Liver (tissue), 9 donors: Measurements from ENCODE around the gene DLEC1. TPM values are rescaled to one million over a fixed set of nuclear protein-coding genes. Genes with fewer than 3 reads are reported as not detected.
"Not testable (repeated sequence)": the region's sequence is repeated elsewhere in the genome, so short reads cannot be mapped to it uniquely, and the experiment has no call there.

ENCODE experiments used
- DNase-seq: peaks from one replicate; pipeline ENCODE4 v3.0.0-alpha.2; 2017; ENCODE audit warnings: low spot score
- H3K27ac ChIP-seq, 2 donors: one replicate each; pipeline ENCODE4 v1.7.0; 2013; ENCODE audit warnings: inconsistent platforms in 2 of 2, low read length in 2 of 2, control low read depth in 1 of 2, low read depth in 1 of 2, mild to moderate bottlenecking in 1 of 2
- H3K27me3 ChIP-seq, 4 donors: one replicate each; pipeline versions ENCODE4 v1.6.1 to v1.7.0; 2013; ENCODE audit warnings: low read length in 3 of 4, inconsistent platforms in 1 of 4, mild to moderate bottlenecking in 1 of 4, moderate library complexity in 1 of 4; ENCODE audit not compliant: control insufficient read depth in 4 of 4, insufficient read depth in 4 of 4
- H3K36me3 ChIP-seq, 4 donors: one replicate each; pipeline versions ENCODE4 v1.6.1 to v1.7.0; 2013; ENCODE audit warnings: low read length in 3 of 4, mild to moderate bottlenecking in 3 of 4, low read depth in 1 of 4, moderate library complexity in 1 of 4; ENCODE audit not compliant: control insufficient read depth in 4 of 4, insufficient read depth in 3 of 4
- H3K4me1 ChIP-seq, 4 donors: one replicate each; pipeline versions ENCODE4 v1.6.1 to v1.7.0; 2013; ENCODE audit warnings: low read length in 3 of 4, mild to moderate bottlenecking in 3 of 4, moderate library complexity in 1 of 4; ENCODE audit not compliant: control insufficient read depth in 4 of 4, insufficient read depth in 4 of 4
- H3K4me3 ChIP-seq, 3 donors: one replicate each; pipeline versions ENCODE4 v1.6.1 to v1.7.0; 2013; ENCODE audit warnings: low read length in 3 of 3, control low read depth in 1 of 3, low read depth in 1 of 3, mild to moderate bottlenecking in 1 of 3
- H3K9ac ChIP-seq, 2 donors: one replicate each; pipeline ENCODE4 v1.7.0; 2013; ENCODE audit warnings: low read length in 2 of 2, mild to moderate bottlenecking in 2 of 2, moderate library complexity in 2 of 2, control low read depth in 1 of 2, low read depth in 1 of 2
- H3K9me3 ChIP-seq, 4 donors: one replicate each; pipeline versions ENCODE4 v1.6.1 to v1.7.0; 2013; ENCODE audit warnings: low read length in 3 of 4; ENCODE audit not compliant: control insufficient read depth in 4 of 4
- EGR1 ChIP-seq, 2 donors: IDR thresholded peaks; 2 replicates each; pipeline ENCODE4 v1.6.1; 2016 to 2018; ENCODE audit warnings: antibody characterized with exemption in 2 of 2, low read depth in 2 of 2
- FOXA1 ChIP-seq: IDR thresholded peaks from 2 replicates; pipeline ENCODE4 v1.6.1; 2016; ENCODE audit warnings: antibody characterized with exemption
- GABPA ChIP-seq, 2 donors: IDR thresholded peaks in 1 of 2; conservative IDR thresholded peaks in 1 of 2; 2 replicates each; pipeline ENCODE4 v1.6.1; 2016; ENCODE audit warnings: antibody characterized with exemption in 2 of 2, mild to moderate bottlenecking in 1 of 2, moderate library complexity in 1 of 2
- HNF4G ChIP-seq: IDR thresholded peaks from 2 replicates; pipeline ENCODE4 v1.6.1; 2016; ENCODE audit warnings: antibody characterized with exemption
- JUND ChIP-seq, 2 donors: IDR thresholded peaks; 2 replicates each; pipeline ENCODE4 v1.6.1; 2016; ENCODE audit warnings: antibody characterized with exemption in 2 of 2
- NR2F2 ChIP-seq: IDR thresholded peaks from 2 replicates; pipeline ENCODE4 v1.6.1; 2016; ENCODE audit warnings: antibody characterized with exemption
- RAD21 ChIP-seq, 2 donors: IDR thresholded peaks; 2 replicates each; pipeline ENCODE4 v1.6.1; 2016; ENCODE audit warnings: antibody characterized with exemption in 2 of 2, mild to moderate bottlenecking in 2 of 2
- RXRA ChIP-seq, 2 donors: IDR thresholded peaks; 2 replicates each; pipeline ENCODE4 v1.6.1; 2017 to 2018; ENCODE audit warnings: antibody characterized with exemption in 2 of 2, mild to moderate bottlenecking in 1 of 2
- SP1 ChIP-seq: IDR thresholded peaks from 2 replicates; pipeline ENCODE4 v1.6.1; 2018; ENCODE audit warnings: antibody characterized with exemption, mild to moderate bottlenecking
- YY1 ChIP-seq: IDR thresholded peaks from 2 replicates; pipeline ENCODE4 v1.6.1; 2016; ENCODE audit warnings: antibody characterized with exemption, mild to moderate bottlenecking
- WGBS: extraction: QIAGEN DNeasy Blood & Tissue Kit; methylation state at CpG from one replicate; pipeline ENCODE4 v1.1.7; 2013; 5-methylcytosine and 5-hydroxymethylcytosine counted together
- polyA plus RNA-seq, 2 donors: library from polyadenylated mRNA; stranded (reverse) in 1 of 2; unstranded in 1 of 2; fragments of 200-250 nt in 1 of 2; fragments of >200 nt in 1 of 2; fragmentation: Nextera tagmentation in 1 of 2; extraction: Ambion mirVana in 1 of 2; gene quantifications; one replicate each; pipeline versions ENCODE4 v1.2.1 to v1.2.3, GENCODE V29; 2013 to 2015
- total RNA-seq, 2 donors: library from RNA; depleted of rRNA; stranded (reverse); fragments of >200 nt; gene quantifications; one replicate each; pipeline ENCODE4 v1.2.3, GENCODE V29; 2014
- TF ChIP-seq, protein P1 (sequence below): fragments of 150-350 bp; IDR thresholded peaks from 2 replicates; pipeline ENCODE4 v1.5.1; 2017; ENCODE audit warnings: improper control_type of control experiment, low read depth, low read length; ENCODE audit not compliant: missing input control
- TF ChIP-seq, protein P2 (sequence below): IDR thresholded peaks from 2 replicates; pipeline ENCODE4 v1.6.1; 2016; ENCODE audit warnings: antibody characterized with exemption, mild to moderate bottlenecking
- donor health status: healthy.
- donor health status: healthy.
- donor health status: healthy.
- donor health status: healthy.
- donor health status: healthy.

The DLEC1 gene
- total and polyA plus RNA-seq, 4 donors, result 0.09 to 0.63 (median 0.30) TPM

DNA sequence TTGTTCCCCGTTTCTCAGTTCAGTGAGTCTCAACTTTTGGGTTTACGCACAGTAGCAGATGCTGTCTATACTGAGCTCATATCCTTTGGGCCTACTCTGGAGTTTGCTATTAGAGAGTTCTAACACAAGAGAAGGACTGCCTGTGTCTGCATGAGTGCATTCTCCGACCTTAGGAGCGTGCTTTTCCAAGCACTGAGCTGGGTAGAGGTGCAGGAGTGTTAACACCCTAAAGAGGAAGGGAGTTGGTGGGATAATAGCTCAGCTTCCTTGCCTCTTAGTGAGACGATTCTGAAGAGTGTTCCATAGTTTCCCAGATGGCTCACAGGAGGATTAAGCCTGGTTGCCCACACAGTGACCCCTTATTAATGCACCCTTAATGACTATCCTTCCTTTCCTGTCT is 119.5 kb downstream of the DLEC1 start (continued):
- TF ChIP-seq, protein P1, sequence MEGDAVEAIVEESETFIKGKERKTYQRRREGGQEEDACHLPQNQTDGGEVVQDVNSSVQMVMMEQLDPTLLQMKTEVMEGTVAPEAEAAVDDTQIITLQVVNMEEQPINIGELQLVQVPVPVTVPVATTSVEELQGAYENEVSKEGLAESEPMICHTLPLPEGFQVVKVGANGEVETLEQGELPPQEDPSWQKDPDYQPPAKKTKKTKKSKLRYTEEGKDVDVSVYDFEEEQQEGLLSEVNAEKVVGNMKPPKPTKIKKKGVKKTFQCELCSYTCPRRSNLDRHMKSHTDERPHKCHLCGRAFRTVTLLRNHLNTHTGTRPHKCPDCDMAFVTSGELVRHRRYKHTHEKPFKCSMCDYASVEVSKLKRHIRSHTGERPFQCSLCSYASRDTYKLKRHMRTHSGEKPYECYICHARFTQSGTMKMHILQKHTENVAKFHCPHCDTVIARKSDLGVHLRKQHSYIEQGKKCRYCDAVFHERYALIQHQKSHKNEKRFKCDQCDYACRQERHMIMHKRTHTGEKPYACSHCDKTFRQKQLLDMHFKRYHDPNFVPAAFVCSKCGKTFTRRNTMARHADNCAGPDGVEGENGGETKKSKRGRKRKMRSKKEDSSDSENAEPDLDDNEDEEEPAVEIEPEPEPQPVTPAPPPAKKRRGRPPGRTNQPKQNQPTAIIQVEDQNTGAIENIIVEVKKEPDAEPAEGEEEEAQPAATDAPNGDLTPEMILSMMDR, result no peak
- TF ChIP-seq JUND (IDR thresholded peaks at IDR 0.05) (no peak), GABPA (IDR thresholded peaks at IDR 0.05 in 1 of 2, conservative IDR thresholded peaks at IDR 0.05 in 1 of 2) (no peak), FOXA1 (no peak), NR2F2 (no peak), EGR1 (IDR thresholded peaks at IDR 0.05; ENCODE audit: low read depth in 2 of 2) (no peak)

DNA sequence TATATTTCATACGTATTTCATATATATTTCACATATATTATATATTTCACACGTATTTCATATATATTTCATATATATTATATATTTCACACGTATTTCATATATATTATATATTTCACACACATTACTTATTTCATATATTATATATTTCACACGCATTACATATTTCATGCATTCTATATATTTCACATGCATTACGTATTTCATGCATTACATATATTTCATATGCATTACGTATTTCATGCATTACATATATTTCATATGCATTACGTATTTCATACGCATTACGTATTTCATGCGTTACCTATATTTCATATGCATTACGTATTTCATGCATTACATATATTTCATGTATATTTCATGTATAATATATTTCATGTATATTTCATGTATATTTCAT is 121.7 kb downstream of the DLEC1 start:
- not testable (repeated sequence) for H3K4me1 ChIP-seq, H3K9me3 ChIP-seq, DNase-seq, H3K4me3 ChIP-seq, H3K9ac ChIP-seq, H3K27me3 ChIP-seq, H3K36me3 ChIP-seq, H3K27ac ChIP-seq
- 95% methylated on average over 11 of the region's 11 CpGs for WGBS

DNA sequence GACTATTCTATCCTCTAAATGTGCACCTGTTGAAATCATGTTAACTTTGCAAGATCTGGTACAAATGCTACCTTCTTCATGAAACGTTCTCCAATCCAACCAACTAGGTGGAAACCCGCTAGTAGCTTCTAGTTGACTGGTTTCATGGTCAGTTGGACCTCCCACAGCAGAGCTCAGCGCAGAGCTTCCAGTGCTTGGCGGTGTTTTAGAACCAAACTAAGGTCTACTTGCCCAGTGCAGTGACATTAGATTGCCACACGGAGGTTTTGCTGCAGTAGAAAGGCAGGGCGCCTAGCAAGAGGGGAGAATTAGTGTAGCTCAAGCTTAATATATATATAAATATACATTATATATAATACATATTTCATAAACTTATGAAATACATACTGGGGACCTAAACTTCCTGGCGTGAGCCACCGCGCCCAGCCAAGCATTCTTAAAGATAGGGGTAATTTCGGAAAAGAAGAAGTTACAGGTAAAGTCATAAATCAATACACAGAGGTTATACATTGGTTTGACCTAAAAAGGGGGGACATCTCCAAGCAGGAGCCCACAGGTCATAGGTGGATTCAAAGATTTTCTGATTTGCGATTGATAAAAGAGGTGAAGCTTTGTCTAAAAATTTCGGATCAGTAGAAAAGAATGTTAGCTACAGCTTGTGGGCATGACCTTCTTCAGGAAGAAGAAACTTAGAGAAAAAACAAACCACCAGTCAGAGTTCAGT is 124.3 kb downstream of the DLEC1 start:
- Histone ChIP-seq H3K9me3 (no peaks in the 10 kb centered on the region), H3K9ac (no peak overlapping the region), H3K4me1 (peaks cover 2 to 11% (median 9%) of the 10 kb centered on the region in 4 donors), H3K27ac (peak overlapping the region in 1 of 2 donors; percentile 94), H3K4me3 (no peak overlapping the region), H3K27me3 (no peaks in the 10 kb centered on the region), H3K36me3 (no peaks in the 10 kb centered on the region)
- WGBS, result 92% methylated on average over 12 of the region's 12 CpGs
- no peak for DNase-seq
- TF ChIP-seq YY1, result no peak

DNA sequence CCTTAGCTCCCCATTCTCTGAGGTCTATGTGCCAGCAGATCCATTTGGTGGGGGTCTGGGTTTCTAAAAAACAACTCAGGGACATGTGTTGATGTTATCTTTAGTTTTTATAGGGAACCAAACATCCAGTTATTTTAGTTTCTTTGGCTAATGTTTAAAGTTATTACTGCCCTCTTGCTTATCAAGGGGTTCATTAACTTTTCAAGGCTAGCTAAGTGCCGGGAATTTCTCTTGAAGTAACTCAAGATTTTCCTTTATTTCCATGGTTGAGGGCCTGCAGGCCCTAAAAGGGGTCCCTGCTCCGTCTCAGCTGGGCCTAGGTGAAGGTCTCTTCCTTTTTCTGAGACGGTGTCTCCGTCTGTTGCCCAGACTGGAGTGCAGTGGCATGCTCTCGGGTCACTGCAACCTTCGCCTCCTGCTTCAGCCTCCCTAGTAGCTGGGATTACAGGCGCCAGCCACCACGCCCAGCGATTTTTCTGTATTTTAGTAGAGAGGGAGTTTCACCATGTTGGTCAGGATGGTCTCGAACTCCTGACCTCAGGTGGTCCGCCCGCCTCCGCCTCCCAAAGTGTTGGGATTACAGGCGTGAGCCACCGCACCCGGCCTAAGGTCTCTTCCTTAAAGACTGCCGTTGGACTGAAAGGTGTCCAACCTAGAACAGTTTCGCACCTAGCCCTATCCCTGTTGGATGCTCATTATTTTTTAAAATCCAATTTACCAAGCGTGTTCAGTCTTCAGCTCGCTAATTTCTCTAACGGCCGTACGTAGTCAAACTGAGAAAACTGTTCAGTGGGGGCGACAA is 125.0 kb downstream of the DLEC1 start:
- TF ChIP-seq SP1 (no peak), JUND (IDR thresholded peaks at IDR 0.05) (no peak), YY1 (no peak), RXRA (IDR thresholded peaks at IDR 0.05) (no peak), NR2F2 (no peak), HNF4G (no peak), GABPA (IDR thresholded peaks at IDR 0.05 in 1 of 2, conservative IDR thresholded peaks at IDR 0.05 in 1 of 2) (no peak), RAD21 (IDR thresholded peaks at IDR 0.05) (no peak), FOXA1 (no peak), EGR1 (IDR thresholded peaks at IDR 0.05; ENCODE audit: low read depth in 2 of 2) (no peak)
- TF ChIP-seq, protein P2, sequence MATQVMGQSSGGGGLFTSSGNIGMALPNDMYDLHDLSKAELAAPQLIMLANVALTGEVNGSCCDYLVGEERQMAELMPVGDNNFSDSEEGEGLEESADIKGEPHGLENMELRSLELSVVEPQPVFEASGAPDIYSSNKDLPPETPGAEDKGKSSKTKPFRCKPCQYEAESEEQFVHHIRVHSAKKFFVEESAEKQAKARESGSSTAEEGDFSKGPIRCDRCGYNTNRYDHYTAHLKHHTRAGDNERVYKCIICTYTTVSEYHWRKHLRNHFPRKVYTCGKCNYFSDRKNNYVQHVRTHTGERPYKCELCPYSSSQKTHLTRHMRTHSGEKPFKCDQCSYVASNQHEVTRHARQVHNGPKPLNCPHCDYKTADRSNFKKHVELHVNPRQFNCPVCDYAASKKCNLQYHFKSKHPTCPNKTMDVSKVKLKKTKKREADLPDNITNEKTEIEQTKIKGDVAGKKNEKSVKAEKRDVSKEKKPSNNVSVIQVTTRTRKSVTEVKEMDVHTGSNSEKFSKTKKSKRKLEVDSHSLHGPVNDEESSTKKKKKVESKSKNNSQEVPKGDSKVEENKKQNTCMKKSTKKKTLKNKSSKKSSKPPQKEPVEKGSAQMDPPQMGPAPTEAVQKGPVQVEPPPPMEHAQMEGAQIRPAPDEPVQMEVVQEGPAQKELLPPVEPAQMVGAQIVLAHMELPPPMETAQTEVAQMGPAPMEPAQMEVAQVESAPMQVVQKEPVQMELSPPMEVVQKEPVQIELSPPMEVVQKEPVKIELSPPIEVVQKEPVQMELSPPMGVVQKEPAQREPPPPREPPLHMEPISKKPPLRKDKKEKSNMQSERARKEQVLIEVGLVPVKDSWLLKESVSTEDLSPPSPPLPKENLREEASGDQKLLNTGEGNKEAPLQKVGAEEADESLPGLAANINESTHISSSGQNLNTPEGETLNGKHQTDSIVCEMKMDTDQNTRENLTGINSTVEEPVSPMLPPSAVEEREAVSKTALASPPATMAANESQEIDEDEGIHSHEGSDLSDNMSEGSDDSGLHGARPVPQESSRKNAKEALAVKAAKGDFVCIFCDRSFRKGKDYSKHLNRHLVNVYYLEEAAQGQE, result no peak
- TF ChIP-seq, protein P1, result no peak
- H3K9me3 ChIP-seq, result no peaks in the 10 kb centered on the region
- peak overlapping the region; percentile 16 to 64 (median 41) for H3K4me3 ChIP-seq
- H3K36me3 ChIP-seq, result no peaks in the 10 kb centered on the region
- H3K9ac ChIP-seq, result peak overlapping the region; percentile 45 to 82
- no peak for DNase-seq
- WGBS, result 69% methylated on average over 24 of the region's 24 CpGs
- no peaks in the 10 kb centered on the region for H3K27me3 ChIP-seq
- H3K27ac ChIP-seq, result peak overlapping the region; percentile 94 to 97
- peaks cover 2 to 11% (median 9%) of the 10 kb centered on the region in 4 donors for H3K4me1 ChIP-seq
